ENCODE measurements around the gene THEM4. TPM values are rescaled to one million over a fixed set of nuclear protein-coding genes. Genes with fewer than 3 reads are reported as not detected.

Gene THEM4
- total and polyA plus RNA-seq, 2 of the 8 experiments (the other 6 are each of a cell fraction or from before 2014, with no cell fraction given): 9.9 to 11.2 TPM

- H3K27ac ChIP-seq (ENCODE audit: low read depth, low read length): no peak overlapping the region
- no peaks in the 10 kb centered on the region for H3K9me3 ChIP-seq (ENCODE audit: insufficient read depth in 2 of 2, low read depth in 1 of 2, low read length in 1 of 2)
- no peak overlapping the region for H2AFZ ChIP-seq (ENCODE audit: low read length)
- no peak overlapping the region for H3K18ac ChIP-seq (ENCODE audit: extremely low read depth, low read length)
- no peak overlapping the region for H4K91ac ChIP-seq (replicated peaks; ENCODE audit: insufficient read length, low read length)
- no peaks in the 10 kb centered on the region for H3K36me3 ChIP-seq (ENCODE audit: control insufficient read depth in 2 of 4, insufficient read depth in 4 of 4, low read length in 3 of 4)
- no peaks in the 10 kb centered on the region for H3K79me2 ChIP-seq (ENCODE audit: control insufficient read depth in 1 of 2, insufficient read depth in 2 of 2, low read length in 2 of 2)
- H2BK20ac ChIP-seq (ENCODE audit: low read length): no peak overlapping the region
- H3K23me2 ChIP-seq (ENCODE audit: low read depth, low read length): no peaks in the 10 kb centered on the region
- H2AK5ac ChIP-seq (ENCODE audit: low read depth, low read length): no peak overlapping the region
- POLR2A ChIA-PET (ENCODE audit: partially characterized antibody): interaction anchor here (1.3 to 1.6 kb wide), 2 partner anchors 44 to 86 kb away, joined by 3 read pairs; no protein-coding TSS in a partner anchor
- H3K4me3 ChIP-seq (ENCODE audit: extremely low read depth in 1 of 4, insufficient read depth in 2 of 4, low read depth in 3 of 4, low read length in 4 of 4): no peak overlapping the region
- no peak overlapping the region for H2BK15ac ChIP-seq (ENCODE audit: low read length)
- no peak overlapping the region for H2BK120ac ChIP-seq (replicated peaks; ENCODE audit: low read depth, low read length)
- no peak overlapping the region for H3K56ac ChIP-seq (replicated peaks; ENCODE audit: insufficient read length, low read depth, low read length)
- no peak overlapping the region for H3K23ac ChIP-seq (ENCODE audit: insufficient read length)
- no peak overlapping the region for H4K8ac ChIP-seq (ENCODE audit: extremely low read depth, insufficient read depth, low read length)
- H3K9ac ChIP-seq (replicated peaks in 1 of 4; ENCODE audit: extremely low read depth in 1 of 4, low read depth in 3 of 4, low read length in 3 of 4): no peak overlapping the region
- no peaks in the 10 kb centered on the region for H3K79me1 ChIP-seq (ENCODE audit: low read depth, low read length)
- no peak overlapping the region for H2BK5ac ChIP-seq (ENCODE audit: low read depth, low read length)
- FAIRE-seq: no peak
- H3K14ac ChIP-seq (ENCODE audit: insufficient read length): no peak overlapping the region
- no peak overlapping the region for H3K4ac ChIP-seq (replicated peaks; ENCODE audit: insufficient read length, low read depth, low read length)
- 92% methylated on average over 16 of the region's 18 CpGs; no CpG with 5 or more reads in 1 of the 2 experiments for WGBS, 2 experiments (ENCODE audit: extremely low coverage in 1 of 2, insufficient coverage in 1 of 2, insufficient read length in 1 of 2, insufficient replicate concordance in 2 of 2, low coverage in 1 of 2, low lambda C conversion rate in 2 of 2, missing lambda C conversion rate in 1 of 2)
- no peak overlapping the region for H3K4me2 ChIP-seq (ENCODE audit: insufficient read depth in 1 of 2, low read depth in 2 of 2, low read length in 2 of 2)
- TF ChIP-seq BRCA1 (IDR thresholded peaks at IDR 0.05; ENCODE audit: low read depth, low read length) (no peak), MAFK (IDR thresholded peaks at IDR 0.05; ENCODE audit: low read depth, low read length) (no peak), E2F6 (IDR thresholded peaks at IDR 0.05) (no peak)
- no peak overlapping the region for H4K5ac ChIP-seq (ENCODE audit: insufficient read length, low read depth, low read length)
- no peaks in the 10 kb centered on the region for H3K27me3 ChIP-seq (replicated peaks in 1 of 4; ENCODE audit: control insufficient read depth in 3 of 4, extremely low read depth in 1 of 4, insufficient read depth in 3 of 4, low read length in 3 of 4)
- peaks cover 0 to 3% (median 0%) of the 10 kb centered on the region in 4 experiments; a peak in 2 of 7 replicates for H3K4me1 ChIP-seq (replicated peaks in 1 of 4; ENCODE audit: control insufficient read depth in 3 of 4, insufficient read depth in 4 of 4, low read length in 3 of 4)
- no peak overlapping the region for H2BK12ac ChIP-seq (ENCODE audit: low read depth, low read length)
- CTCF ChIA-PET (ENCODE audit: partially characterized antibody): interaction anchor here (0.5 to 5.4 kb wide), 14 partner anchors 8 to 1302 kb away, joined by 3 to 37 read pairs (median 4); no protein-coding TSS in a partner anchor
- DNase-seq (ENCODE audit: low read depth in 1 of 2, low spot score in 2 of 2): no peak
- no peaks in the 10 kb centered on the region for H4K20me1 ChIP-seq (replicated peaks in 1 of 2; ENCODE audit: control insufficient read depth in 1 of 2, insufficient read depth in 2 of 2, low read length in 2 of 2)
Measured at GRCh38 chr1:151949371-151950193, 40.3 kb upstream of the THEM4 start.
